Stimulated activated memory B cell treated with anti-CD40 and anti-IgM and Interleukin-4, amounts not matched to agents 10 μg/mL and 1 μg/mL and 100 μg/mL, for 72 hours (primary cell): ENCODE measurements around the gene CPNE2.
"Not testable (repeated sequence)": the region's sequence is repeated elsewhere in the genome, so short reads cannot be mapped to it uniquely, and the experiment has no call there.

Experiments used
- ATAC-seq: fragments of 150-1000 bp; cut with Tn5 transposase; 2 replicates; pipeline ENCODE4 v1.10.0; 2021
- H3K27ac Mint-ChIP-seq: one replicate; pipeline ENCODE4 v1.8.0; 2022; ENCODE audit warnings: mild to moderate bottlenecking, mixed read lengths
- H3K27me3 Mint-ChIP-seq: one replicate; pipeline ENCODE4 v1.8.0; 2022; ENCODE audit warnings: mixed read lengths
- H3K36me3 Mint-ChIP-seq: one replicate; pipeline ENCODE4 v1.8.0; 2022; ENCODE audit warnings: mixed read lengths
- H3K4me1 Mint-ChIP-seq: one replicate; pipeline ENCODE4 v1.8.0; 2022; ENCODE audit warnings: mixed read lengths
- H3K4me3 Mint-ChIP-seq: one replicate; pipeline ENCODE4 v1.8.0; 2022; ENCODE audit warnings: mild to moderate bottlenecking, moderate library complexity, mixed read lengths
- H3K9me3 Mint-ChIP-seq: one replicate; pipeline ENCODE4 v1.8.0; 2022; ENCODE audit warnings: mixed read lengths

The CPNE2 gene

GRCh38 chr16:57189527-57189926, 97.1 kb downstream of the CPNE2 start:
- H3K9me3 Mint-ChIP-seq, H3K36me3 Mint-ChIP-seq, H3K4me3 Mint-ChIP-seq, ATAC-seq, H3K27ac Mint-ChIP-seq, H3K27me3 Mint-ChIP-seq: not testable (repeated sequence)
- H3K4me1 Mint-ChIP-seq: peaks cover 64% of the 10 kb centered on the region

DNA sequence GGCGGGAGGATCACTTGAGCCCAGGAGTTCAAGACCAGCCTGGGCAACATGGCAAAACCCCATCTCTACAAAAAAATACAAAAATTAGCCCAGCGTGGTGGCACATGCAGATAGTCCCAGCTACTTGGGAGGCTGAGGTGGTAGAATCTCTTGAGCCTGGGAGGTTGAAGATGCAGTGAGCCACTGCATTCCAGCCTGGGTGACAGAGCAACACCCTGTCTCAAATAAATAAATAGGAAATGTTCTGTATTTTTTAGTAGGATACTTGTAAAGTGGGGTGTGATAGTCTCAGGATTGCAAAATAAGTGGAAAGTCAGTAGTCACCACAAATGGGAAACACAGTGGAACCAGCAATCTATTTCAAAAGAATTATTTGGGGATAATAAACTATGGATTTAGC, 97.8 kb downstream of the CPNE2 start:
- H3K36me3 Mint-ChIP-seq: peaks cover 10% of the 10 kb centered on the region
- no peak overlapping the region for H3K27ac Mint-ChIP-seq
- ATAC-seq: no peak
- no peaks in the 10 kb centered on the region for H3K27me3 Mint-ChIP-seq
- H3K4me3 Mint-ChIP-seq: no peak overlapping the region
- no peaks in the 10 kb centered on the region for H3K9me3 Mint-ChIP-seq
- H3K4me1 Mint-ChIP-seq: peaks cover 60% of the 10 kb centered on the region

DNA sequence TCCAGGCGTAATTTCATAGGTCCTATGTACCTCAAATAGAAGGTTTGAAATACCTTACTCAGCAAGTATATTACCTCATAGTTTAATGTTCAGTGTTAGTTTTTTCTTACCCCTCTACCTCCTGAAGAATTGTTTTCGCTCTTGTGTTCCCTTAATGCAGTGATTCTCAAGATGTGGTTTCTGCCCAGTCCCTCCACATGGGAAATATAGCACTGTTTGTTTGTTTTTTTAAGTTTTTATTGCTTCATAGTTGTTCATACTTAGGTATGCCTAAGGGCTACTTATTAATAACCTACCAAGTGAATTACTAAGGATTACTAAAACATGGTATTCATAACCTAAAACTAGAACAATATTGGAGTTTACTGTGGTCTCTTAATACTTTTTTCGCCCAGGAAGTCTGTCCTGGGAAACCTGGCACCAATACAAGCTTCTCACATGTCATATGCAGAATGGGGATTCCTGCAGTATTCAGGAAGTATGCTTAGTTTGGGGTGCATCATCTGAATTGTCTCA, 98.7 kb downstream of the CPNE2 start:
- no peaks in the 10 kb centered on the region for H3K27me3 Mint-ChIP-seq
- H3K4me3 Mint-ChIP-seq: no peak overlapping the region
- ATAC-seq: no peak
- H3K4me1 Mint-ChIP-seq: peaks cover 56% of the 10 kb centered on the region
- no peak overlapping the region for H3K27ac Mint-ChIP-seq
- peaks cover 10% of the 10 kb centered on the region for H3K36me3 Mint-ChIP-seq
- H3K9me3 Mint-ChIP-seq: no peaks in the 10 kb centered on the region

GRCh38 chr16:57192146-57192545, 99.8 kb downstream of the CPNE2 start:
- no peaks in the 10 kb centered on the region for H3K9me3 Mint-ChIP-seq
- peaks cover 56% of the 10 kb centered on the region for H3K4me1 Mint-ChIP-seq
- no peak for ATAC-seq
- peaks cover 10% of the 10 kb centered on the region for H3K36me3 Mint-ChIP-seq
- H3K4me3 Mint-ChIP-seq: no peak overlapping the region
- no peak overlapping the region for H3K27ac Mint-ChIP-seq
- no peaks in the 10 kb centered on the region for H3K27me3 Mint-ChIP-seq

- peaks cover 49% of the 10 kb centered on the region for H3K4me1 Mint-ChIP-seq
- no peak for ATAC-seq
- H3K9me3 Mint-ChIP-seq: no peaks in the 10 kb centered on the region
- no peak overlapping the region for H3K4me3 Mint-ChIP-seq
- no peaks in the 10 kb centered on the region for H3K27me3 Mint-ChIP-seq
- H3K36me3 Mint-ChIP-seq: peaks cover 10% of the 10 kb centered on the region
- H3K27ac Mint-ChIP-seq: no peak overlapping the region
Measured at GRCh38 chr16:57192720-57193486, 100.5 kb downstream of the CPNE2 start.

DNA sequence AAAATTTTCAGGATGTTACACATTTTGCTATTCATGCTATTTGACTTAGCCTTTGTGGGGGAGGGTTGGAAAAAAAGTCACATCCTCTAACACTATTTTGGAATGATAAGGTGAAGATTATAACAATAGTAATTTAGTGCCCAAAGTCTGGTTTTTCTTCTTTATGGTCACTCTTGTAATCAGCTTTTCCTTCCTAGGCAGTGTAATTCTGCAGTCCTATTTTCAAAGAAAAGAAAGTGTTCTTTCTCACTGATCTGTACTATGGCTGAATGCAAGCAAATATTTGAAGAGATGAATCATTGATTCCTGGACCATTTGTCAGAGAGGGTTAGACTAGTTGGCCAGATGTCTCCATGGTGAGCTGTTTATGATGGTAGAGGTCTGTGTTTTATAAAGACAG, 102.1 kb downstream of the CPNE2 start:
- H3K36me3 Mint-ChIP-seq: peaks cover 17% of the 10 kb centered on the region
- H3K27me3 Mint-ChIP-seq: no peaks in the 10 kb centered on the region
- no peaks in the 10 kb centered on the region for H3K9me3 Mint-ChIP-seq
- no peak overlapping the region for H3K27ac Mint-ChIP-seq
- no peak overlapping the region for H3K4me3 Mint-ChIP-seq
- peaks cover 43% of the 10 kb centered on the region for H3K4me1 Mint-ChIP-seq
- ATAC-seq: no peak

DNA sequence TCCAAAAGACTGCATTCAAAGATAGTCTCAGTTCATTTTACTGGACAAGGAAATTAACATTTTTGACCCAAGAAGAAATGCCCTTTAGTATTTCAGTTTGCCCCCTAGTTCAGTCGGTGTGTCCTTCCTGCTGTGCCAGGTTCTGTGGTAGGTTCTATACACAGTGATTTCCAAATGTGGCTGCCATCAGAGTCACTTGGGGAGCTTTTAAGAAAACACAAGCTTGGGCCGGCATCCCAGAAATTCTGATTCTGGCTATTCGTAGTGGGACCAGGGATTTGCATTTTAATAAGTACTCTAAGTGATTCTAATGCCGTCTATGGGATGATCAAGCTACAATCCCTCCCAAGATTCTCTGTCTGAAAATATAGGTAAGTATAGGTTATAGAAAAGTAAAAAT, 103.9 kb downstream of the CPNE2 start:
- Mint-ChIP-seq H3K27ac (no peak overlapping the region), H3K4me3 (no peak overlapping the region), H3K4me1 (peaks cover 31% of the 10 kb centered on the region), H3K36me3 (peaks cover 17% of the 10 kb centered on the region), H3K9me3 (no peaks in the 10 kb centered on the region), H3K27me3 (no peaks in the 10 kb centered on the region)
- ATAC-seq: no peak

DNA sequence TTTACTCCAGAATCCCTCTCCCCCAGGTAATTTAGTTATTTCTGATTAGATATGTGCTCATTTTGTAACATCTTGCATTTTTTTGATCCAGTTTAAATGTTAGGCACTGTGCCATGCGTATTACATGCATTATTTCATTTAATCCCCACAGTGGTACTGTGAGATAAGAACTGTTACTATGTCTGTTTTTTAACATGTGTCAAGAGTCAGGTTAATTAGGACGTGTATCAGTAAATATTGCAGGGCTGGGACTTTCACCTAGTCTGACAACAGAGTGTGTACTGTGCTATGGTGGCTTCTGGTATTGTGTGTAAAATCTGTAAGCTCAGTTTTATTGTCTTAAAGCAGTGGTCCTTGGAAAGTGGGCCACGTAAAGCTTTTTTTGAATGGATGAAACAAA, 104.4 kb downstream of the CPNE2 start:
- H3K9me3 Mint-ChIP-seq: no peaks in the 10 kb centered on the region
- no peak overlapping the region for H3K4me3 Mint-ChIP-seq
- H3K36me3 Mint-ChIP-seq: peaks cover 17% of the 10 kb centered on the region
- no peaks in the 10 kb centered on the region for H3K27me3 Mint-ChIP-seq
- ATAC-seq: no peak
- H3K27ac Mint-ChIP-seq: no peak overlapping the region
- H3K4me1 Mint-ChIP-seq: peaks cover 30% of the 10 kb centered on the region
